GM12874 (cell line): ENCODE data around the gene CNGA2.

Experiments
- TF ChIP-seq, protein P1 (sequence below): IDR thresholded peaks from 2 replicates; pipeline ENCODE4 v1.5.1; 2011; ENCODE audit warnings: low read depth, mild to moderate bottlenecking, control low read depth, low read length, moderate library complexity; ENCODE audit not compliant: insufficient read depth

Gene CNGA2

DNA sequence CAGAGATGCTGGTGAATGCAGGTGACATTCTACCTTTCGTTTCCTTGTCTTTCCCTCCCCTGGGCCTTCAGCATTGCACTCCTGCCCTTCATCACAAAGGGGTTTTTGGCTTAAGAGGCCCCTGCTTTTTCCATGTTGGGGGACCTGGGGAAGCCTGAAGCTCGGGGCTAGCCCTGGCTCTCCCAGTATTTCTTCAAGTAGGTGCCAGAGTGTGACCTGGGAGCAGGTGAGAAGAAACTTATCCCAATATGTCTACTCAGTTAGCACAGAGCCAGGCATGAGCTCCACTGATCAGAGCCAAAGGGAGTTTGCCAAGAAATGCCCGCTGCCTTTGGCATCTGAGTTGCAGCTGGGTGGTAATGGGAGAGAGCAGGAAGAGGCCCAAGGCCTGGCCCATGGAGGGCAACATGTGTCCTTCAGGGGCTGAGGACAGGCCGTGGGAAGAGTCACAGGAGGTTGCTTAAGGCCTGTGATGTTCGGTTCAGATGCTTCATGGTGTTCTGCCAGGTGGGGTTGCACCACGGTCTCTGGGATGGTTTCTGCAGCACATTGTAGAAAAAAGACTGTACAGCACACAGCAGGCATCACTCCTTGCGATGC lies 31.7 kb upstream of the CNGA2 start:
- TF ChIP-seq, protein P1, sequence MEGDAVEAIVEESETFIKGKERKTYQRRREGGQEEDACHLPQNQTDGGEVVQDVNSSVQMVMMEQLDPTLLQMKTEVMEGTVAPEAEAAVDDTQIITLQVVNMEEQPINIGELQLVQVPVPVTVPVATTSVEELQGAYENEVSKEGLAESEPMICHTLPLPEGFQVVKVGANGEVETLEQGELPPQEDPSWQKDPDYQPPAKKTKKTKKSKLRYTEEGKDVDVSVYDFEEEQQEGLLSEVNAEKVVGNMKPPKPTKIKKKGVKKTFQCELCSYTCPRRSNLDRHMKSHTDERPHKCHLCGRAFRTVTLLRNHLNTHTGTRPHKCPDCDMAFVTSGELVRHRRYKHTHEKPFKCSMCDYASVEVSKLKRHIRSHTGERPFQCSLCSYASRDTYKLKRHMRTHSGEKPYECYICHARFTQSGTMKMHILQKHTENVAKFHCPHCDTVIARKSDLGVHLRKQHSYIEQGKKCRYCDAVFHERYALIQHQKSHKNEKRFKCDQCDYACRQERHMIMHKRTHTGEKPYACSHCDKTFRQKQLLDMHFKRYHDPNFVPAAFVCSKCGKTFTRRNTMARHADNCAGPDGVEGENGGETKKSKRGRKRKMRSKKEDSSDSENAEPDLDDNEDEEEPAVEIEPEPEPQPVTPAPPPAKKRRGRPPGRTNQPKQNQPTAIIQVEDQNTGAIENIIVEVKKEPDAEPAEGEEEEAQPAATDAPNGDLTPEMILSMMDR = no peak

- TF ChIP-seq, protein P1 = no peak
These were observed 31.1 kb upstream of the CNGA2 start for GRCh38 chrX:151703487-151703886.

GRCh38 chrX:151704041-151704663 lies 30.4 kb upstream of the CNGA2 start:
- TF ChIP-seq, protein P1 = no peak

DNA sequence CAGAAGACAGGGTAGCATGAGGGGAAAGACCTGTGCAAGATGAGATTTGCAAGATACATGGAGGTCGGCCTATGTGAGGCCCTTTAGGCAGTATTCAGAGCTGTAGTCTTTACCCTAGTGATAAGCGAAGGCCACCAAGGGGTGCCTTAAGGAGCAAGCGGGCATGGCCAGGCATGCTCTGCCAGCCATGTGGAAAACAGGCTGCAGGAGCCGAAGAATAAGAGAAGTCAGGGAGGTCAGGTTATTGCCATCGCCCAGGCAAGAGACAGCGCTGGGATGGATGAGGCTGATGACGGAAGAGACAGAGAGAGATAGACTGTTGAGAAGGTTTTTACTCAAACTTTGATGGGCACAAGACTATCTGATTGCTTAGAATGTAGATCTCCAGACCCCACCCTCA lies 25.7 kb upstream of the CNGA2 start:
- TF ChIP-seq, protein P1 = no peak

GRCh38 chrX:151710457-151710856 lies 24.1 kb upstream of the CNGA2 start:
- TF ChIP-seq, protein P1 = no peak

- TF ChIP-seq, protein P1 = no peak
These were observed 23.4 kb upstream of the CNGA2 start for GRCh38 chrX:151711154-151711553.

- TF ChIP-seq, protein P1 = no peak
These were observed 22.8 kb upstream of the CNGA2 start for GRCh38 chrX:151711787-151712186.
